PC-9 (cell line): Measurements from ENCODE around the gene TRAPPC5.

Source experiments
- CTCF ChIP-seq: fragments of 200-600 bp; sonication (generic); conservative IDR thresholded peaks from 2 replicates; pipeline ENCODE4 v1.6.1; 2017; ENCODE audit warnings: mixed run types, antibody characterized with exemption, mild to moderate bottlenecking, moderate library complexity
- EZH2 ChIP-seq: fragments of 200-600 bp; sonication (generic); IDR thresholded peaks from 2 replicates; pipeline ENCODE4 v1.8.0; 2017; ENCODE audit warnings: antibody characterized with exemption, low read depth

GRCh38 chr19:7681340-7682174 is 924 bp downstream of the TRAPPC5 start:
- TF ChIP-seq CTCF (peak; percentile 69), EZH2 (no peak)
